NK-92 treated with Interleukin-12 subunit alpha and Interleukin-12 subunit beta, amount 100 ng/mL, for 24 hours (cell line): Measurements from ENCODE around the gene KRTAP9-3.
"Not testable (repeated sequence)": the region's sequence is repeated elsewhere in the genome, so short reads cannot be mapped to it uniquely, and the experiment has no call there.

Experiments used
- DNase-seq: peaks from one replicate; lab custom pipeline; 2025; lab: John Stamatoyannopoulos, UW

The KRTAP9-3 gene

DNA sequence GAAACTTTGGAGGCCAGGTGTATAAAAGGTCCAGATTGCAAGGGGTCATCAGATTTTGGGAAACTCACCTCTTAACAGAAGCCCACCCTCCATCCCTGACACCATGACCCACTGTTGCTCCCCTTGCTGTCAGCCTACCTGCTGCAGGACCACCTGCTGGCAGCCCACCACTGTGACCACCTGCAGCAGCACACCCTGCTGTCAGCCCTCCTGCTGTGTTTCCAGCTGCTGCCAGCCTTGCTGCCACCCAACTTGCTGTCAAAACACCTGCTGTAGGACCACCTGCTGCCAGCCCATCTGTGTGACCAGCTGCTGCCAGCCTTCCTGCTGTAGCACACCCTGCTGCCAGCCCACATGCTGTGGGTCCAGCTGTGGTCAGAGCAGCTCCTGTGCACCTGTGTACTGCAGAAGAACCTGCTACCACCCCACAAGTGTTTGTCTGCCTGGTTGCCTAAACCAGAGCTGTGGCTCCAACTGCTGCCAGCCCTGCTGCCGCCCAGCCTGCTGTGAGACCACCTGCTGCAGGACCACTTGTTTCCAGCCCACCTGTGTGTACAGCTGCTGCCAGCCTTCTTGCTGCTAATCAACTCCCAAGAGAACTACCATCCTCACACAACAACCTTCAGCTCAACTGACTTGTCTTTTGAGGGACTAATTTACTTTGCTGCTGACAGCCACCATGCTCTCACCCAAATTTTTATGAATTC is at the start of gene KRTAP9-3:
KRTAP9-3 (plus strand) TSS at position 51 of the 707 bp plus-strand sequence; CDS start at position 104, 53 bp downstream.
- not testable (repeated sequence) for DNase-seq

DNA sequence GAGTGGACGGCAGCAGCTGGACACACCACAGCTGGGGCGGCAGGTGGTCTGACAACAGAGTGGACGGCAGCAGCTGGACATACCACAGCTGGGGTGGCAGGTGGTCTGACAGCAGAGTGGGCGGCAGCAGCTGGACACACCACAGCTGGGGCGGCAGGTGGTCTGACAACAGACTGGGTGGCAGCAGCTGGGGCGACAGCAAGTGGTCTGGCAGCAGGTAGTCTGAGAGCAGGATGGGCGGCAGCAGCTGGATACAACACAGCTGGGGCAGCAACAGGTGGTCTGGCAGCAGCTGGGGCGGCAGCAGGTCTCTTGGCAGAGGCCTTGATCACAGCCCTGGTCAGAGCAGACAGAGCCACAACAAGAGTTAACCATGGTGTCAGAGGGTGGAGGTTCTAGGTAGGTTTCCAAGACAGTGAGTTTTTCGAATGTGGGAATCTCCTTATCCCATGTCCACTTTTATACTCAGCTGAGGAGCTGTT is 47.7 kb upstream of the KRTAP9-3 start, which contains the start of gene KRTAP4-1:
KRTAP4-1 (minus strand) TSS at position 432 of the 482 bp plus-strand sequence; CDS start at position 375, 57 bp downstream.
- no peak for DNase-seq

- no peak for DNase-seq
Observed at GRCh38 chr17:41185001-41185400, 47.2 kb upstream of the KRTAP9-3 start.

DNA sequence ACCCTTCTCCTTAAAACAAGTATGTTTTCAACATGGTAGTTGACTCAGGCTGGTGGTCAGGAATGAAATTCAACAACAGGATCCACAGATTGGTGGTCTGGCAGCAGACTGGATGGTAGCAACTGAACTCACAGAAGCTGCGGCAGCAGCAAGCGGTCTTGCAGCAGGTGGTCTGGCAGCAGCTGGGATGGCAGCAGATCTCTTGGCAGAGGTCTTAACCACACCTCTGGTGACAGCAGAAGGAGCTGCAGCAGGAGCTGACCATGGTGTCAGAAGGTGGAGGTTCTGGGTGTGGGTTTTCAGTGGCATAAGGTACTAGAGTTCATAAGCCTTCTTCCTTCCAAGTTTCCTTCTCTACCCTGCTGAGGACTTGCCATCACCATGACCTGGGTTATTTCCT is 45.4 kb upstream of the KRTAP9-3 start:
- DNase-seq: no peak

DNA sequence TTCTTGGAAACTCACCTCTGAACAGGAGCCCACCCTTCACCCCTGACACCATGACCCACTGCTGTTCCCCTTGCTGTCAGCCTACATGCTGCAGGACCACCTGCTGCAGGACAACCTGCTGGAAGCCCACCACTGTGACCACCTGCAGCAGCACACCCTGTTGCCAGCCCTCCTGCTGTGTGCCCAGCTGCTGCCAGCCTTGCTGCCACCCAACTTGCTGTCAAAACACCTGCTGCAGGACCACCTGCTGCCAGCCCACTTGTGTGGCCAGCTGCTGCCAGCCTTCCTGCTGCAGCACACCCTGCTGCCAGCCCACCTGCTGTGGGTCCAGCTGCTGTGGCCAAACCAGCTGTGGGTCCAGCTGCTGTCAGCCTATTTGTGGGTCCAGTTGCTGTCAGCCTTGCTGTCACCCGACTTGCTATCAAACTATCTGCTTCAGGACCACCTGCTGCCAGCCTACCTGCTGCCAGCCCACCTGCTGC is 42.4 kb upstream of the KRTAP9-3 start, which contains the start of gene KRTAP9-1:
KRTAP9-1 (plus strand) TSS at position 51 of the 482 bp plus-strand sequence; CDS start at position 51, 0 bp downstream.
- not testable (repeated sequence) for DNase-seq

DNA sequence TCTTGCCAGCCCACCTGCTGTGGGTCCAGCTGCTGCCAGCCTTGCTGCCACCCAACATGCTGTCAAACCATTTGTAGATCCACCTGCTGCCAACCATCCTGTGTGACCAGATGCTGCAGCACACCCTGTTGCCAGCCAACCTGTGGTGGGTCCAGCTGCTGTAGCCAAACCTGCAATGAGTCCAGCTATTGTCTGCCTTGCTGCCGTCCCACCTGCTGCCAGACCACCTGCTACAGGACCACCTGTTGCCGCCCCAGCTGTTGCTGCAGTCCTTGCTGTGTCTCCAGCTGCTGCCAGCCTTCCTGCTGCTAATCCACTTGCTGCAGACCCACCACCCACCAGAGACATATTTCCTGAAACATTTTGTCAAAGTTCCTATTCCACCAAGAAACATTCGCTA is 41.9 kb upstream of the KRTAP9-3 start:
- no peak for DNase-seq

DNA sequence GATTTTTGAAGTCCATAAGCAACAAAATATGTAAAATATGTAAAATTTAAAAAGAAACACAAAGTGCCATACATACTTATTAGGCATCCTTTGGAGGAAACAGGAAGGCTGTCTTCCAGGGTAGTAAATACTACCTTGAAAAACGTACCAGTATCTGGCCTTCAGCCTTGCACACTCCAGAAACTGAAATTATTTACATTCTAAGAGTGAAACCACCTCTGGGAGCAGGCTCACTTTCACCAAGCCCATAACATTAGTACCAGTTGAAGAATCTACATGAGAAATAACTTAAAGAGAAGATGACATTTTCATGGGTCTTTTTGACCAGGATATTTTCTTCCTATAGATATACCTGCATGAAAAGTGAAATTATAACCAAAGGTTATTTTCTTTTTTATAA is 36.2 kb upstream of the KRTAP9-3 start:
- no peak for DNase-seq

- DNase-seq: no peak
Observed at GRCh38 chr17:41199421-41200078, 32.7 kb upstream of the KRTAP9-3 start.

GRCh38 chr17:41211845-41212466 is 20.3 kb upstream of the KRTAP9-3 start:
- DNase-seq: no peak

DNA sequence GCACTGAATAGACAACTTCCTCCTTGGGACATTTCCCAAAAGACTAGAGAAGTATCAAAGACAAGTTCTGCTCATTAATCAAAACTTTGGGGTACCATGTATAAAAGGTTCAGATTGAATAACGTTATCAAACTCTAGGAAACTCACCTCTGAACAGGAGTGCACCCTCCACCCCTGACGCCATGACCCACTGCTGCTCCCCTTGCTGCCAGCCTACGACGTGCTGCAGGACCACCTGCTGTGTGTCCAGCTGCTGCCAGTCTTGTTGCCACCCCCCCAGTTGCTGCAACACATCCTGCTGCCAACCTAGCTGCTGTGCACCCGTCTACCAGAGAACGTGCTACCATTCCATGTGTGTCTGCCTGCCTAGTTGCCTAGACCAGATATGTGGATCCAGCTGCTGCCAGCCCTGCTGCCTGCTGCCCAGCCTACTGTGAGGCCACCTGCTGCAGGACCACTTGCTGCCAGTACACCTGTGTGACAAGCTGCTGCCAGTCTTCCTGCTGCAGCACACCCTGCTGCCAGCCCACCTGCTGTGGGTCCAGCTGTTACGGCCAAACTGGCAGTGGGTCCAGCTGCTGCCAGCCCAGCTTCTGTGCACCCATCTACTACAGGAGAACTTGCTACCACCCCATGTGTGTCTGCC is 19.6 kb upstream of the KRTAP9-3 start:
- no peak for DNase-seq

GRCh38 chr17:41215681-41216080 is 16.6 kb upstream of the KRTAP9-3 start:
- DNase-seq: no peak

GRCh38 chr17:41223821-41224220 is 8.4 kb upstream of the KRTAP9-3 start:
- DNase-seq: no peak

DNA sequence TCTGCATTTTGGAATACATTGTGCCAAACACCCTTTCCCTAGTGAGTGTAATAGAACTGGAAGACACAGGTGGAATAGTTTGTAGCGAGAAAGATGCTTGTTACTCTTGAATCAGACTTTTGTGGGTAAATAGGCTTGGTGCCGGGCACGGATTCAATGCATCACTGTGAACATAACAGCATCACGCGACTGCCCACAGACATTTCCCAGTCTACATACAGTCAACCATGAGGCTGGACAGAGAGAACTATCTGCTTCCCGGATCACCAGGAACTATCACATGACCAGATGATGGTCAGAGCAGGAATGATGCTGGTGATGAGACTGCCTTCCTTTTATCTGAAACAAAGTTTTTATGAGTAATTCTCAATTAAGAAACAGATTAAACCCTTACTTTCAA is 6.2 kb upstream of the KRTAP9-3 start:
- DNase-seq: no peak

- DNase-seq: not testable (repeated sequence)
Observed at GRCh38 chr17:41226598-41227095, 5.6 kb upstream of the KRTAP9-3 start, which contains the start of gene KRTAP9-2. TSS of gene KRTAP9-2 (plus strand) at chr17:41226648. CDS start at chr17:41226655, 7 bp downstream.

DNA sequence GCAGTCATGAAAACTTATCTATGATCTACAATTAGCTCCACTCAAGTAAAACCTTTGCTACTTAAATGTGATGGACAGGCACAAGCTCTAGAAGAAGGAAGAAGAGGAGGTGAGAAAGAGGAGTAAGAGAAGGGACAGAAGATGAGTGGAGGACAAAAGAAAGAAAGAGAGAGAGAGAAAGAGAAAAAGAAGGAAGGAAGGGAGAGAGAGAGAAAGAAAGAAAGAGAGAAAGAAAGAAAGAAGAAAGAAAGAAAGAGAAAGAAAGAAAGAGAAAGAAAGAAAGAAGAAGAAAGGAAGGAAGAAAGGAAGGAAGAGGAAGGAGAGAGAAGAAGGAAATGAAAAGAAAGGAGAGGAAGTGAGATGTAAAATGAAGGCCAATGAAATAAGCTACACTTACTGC is 2.2 kb upstream of the KRTAP9-3 start:
- DNase-seq: no peak

DNA sequence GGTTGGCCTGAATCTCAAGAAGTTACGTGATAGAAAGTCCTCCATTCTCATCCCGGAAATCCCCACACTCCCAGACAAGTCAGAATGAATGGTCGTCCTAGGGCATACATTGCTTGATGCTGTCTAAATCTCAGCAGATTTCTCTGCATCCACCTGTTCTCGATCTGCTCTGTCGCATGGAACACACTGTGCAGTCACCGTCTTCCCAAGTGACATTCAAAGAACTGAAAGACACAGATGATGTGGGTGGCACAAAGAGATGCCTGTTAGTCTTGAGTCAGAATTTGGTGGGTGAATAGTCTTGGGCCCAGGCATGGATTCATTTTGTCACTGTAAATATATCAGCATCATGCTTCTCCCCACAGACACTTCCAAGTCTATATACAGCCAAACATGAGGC is 518 bp upstream of the KRTAP9-3 start:
- DNase-seq: no peak

DNA sequence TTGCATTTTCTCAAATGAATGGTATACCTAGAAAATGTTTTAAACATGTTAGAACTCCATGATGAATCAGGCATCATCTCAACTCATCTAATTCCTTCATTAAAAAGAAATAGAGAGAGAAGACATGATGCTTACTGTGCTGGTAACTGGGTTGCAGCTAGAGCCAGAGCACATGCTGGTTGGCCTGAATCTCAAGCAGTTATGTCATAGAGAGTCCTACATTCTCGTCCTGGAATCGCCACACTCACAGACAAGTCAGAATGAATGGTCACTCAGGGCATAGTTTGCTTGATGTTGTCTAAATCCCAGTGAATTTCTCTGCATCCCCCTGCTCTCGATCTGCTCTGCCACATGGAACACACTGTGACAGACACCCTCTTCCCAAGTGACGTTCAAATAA is 4.9 kb downstream of the KRTAP9-3 start:
- not testable (repeated sequence) for DNase-seq

GRCh38 chr17:41237949-41238437 is 5.7 kb downstream of the KRTAP9-3 start, which contains the start of gene KRTAP9-8:
TSS of gene KRTAP9-8 (plus strand) at chr17:41237999. CDS start at chr17:41238052, 53 bp downstream.
- DNase-seq: not testable (repeated sequence)

- DNase-seq: not testable (repeated sequence)
Observed at GRCh38 chr17:41246995-41247787, 14.9 kb downstream of the KRTAP9-3 start.

DNA sequence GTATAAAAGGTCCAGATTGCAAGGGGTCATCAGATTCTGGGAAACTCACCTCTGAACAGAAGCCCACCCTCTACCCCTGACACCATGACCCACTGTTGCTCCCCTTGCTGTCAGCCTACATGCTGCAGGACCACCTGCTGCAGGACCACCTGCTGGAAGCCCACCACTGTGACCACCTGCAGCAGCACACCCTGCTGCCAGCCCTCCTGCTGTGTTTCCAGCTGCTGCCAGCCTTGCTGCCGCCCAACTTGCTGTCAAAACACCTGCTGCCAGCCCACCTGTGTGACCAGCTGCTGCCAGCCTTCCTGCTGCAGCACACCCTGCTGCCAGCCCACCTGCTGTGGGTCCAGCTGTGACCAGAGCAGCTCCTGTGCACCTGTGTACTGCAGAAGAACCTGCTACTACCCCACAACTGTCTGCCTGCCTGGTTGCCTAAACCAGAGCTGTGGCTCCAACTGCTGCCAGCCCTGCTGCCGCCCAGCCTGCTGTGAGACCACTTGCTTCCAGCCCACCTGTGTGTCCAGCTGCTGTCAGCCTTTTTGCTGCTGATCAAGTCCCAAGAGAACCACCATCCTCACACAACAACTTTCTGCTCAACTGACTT is 17.5 kb downstream of the KRTAP9-3 start, which contains the start of gene KRTAP9-4:
KRTAP9-4 (plus strand) TSS at position 51 of the 604 bp plus-strand sequence; CDS start at position 85, 34 bp downstream.
- not testable (repeated sequence) for DNase-seq
